HL-60 (cell line): ENCODE measurements around the gene SOBP.

Source experiments
- DNase-seq, 2 experiments: peaks; one replicate each; pipeline ENCODE4 v3.0.0-alpha.2; 2010 to 2020; ENCODE audit warnings: low read depth in 1 of 2, low spot score in 1 of 2
- H3K27ac ChIP-seq: fragments of 250-450 bp; sonication (Bioruptor Pico); replicated peaks from 2 replicates; pipeline ENCODE4 v1.5.1; 2020; ENCODE audit warnings: mild to moderate bottlenecking, moderate library complexity
- H3K27me3 ChIP-seq: fragments of 250-450 bp; sonication (Bioruptor Pico); 2 replicates; pipeline ENCODE4 v1.5.1; 2021; ENCODE audit warnings: mild to moderate bottlenecking, moderate library complexity; ENCODE audit not compliant: insufficient read depth, poor library complexity, severe bottlenecking
- H3K4me3 ChIP-seq: replicated peaks from 2 replicates; pipeline ENCODE4 v1.5.1; 2011; ENCODE audit warnings: mild to moderate bottlenecking, control low read depth, low read length; ENCODE audit not compliant: insufficient read depth
- CTCF ChIP-seq: IDR thresholded peaks from one replicate; pipeline ENCODE4 v1.5.1; 2011; ENCODE audit warnings: low read length, control low read depth, inconsistent platforms; ENCODE audit not compliant: insufficient read depth
- GABPA ChIP-seq: IDR thresholded peaks from 2 replicates; pipeline ENCODE4 v1.6.1; 2012; ENCODE audit warnings: low read depth
- POLR2AphosphoS5 ChIP-seq: IDR thresholded peaks from 2 replicates; pipeline ENCODE4 v1.6.1; 2012; ENCODE audit warnings: low read depth
- REST ChIP-seq: IDR thresholded peaks from 2 replicates; pipeline ENCODE4 v1.6.1; 2012; ENCODE audit warnings: low read depth; ENCODE audit not compliant: insufficient replicate concordance
- SPI1 ChIP-seq: IDR thresholded peaks from 2 replicates; pipeline ENCODE4 v1.6.1; 2012; ENCODE audit warnings: low read depth, mild to moderate bottlenecking, borderline replicate concordance

The SOBP gene

GRCh38 chr6:107491138-107491609 lies 1.3 kb downstream of the SOBP start:
- Histone ChIP-seq H3K4me3 (peak overlapping the region; percentile 90), H3K27me3 (peaks cover 62% of the 10 kb centered on the region), H3K27ac (no peak overlapping the region)
- DNase-seq = no peak
- TF ChIP-seq POLR2AphosphoS5 (no peak), SPI1 (no peak), GABPA (no peak), REST (no peak), CTCF (no peak)

- H3K27me3 ChIP-seq = peaks cover 55% of the 10 kb centered on the region
- TF ChIP-seq SPI1 (no peak), REST (no peak), CTCF (no peak), POLR2AphosphoS5 (no peak), GABPA (no peak)
- DNase-seq = peak in 1 of 2 experiments; percentile 35
- H3K27ac ChIP-seq = no peak overlapping the region
- peak overlapping the region; percentile 90 for H3K4me3 ChIP-seq
These were observed 2.1 kb downstream of the SOBP start for GRCh38 chr6:107491760-107492660.

- TF ChIP-seq SPI1 (no peak), CTCF (no peak), POLR2AphosphoS5 (no peak), REST (no peak), GABPA (no peak)
- DNase-seq = no peak
- Histone ChIP-seq H3K27ac (no peak overlapping the region), H3K27me3 (peaks cover 41% of the 10 kb centered on the region), H3K4me3 (no peak overlapping the region)
These were observed 3.5 kb downstream of the SOBP start for GRCh38 chr6:107493158-107494057.
